ENCODE results near the gene TBL3.
A peak's percentile ranks its signal among the peaks of the same experiment; 100 is the strongest.
"Not testable (repeated sequence)": the region's sequence is repeated elsewhere in the genome, so short reads cannot be mapped to it uniquely, and the experiment has no call there.

The TBL3 gene

DNA sequence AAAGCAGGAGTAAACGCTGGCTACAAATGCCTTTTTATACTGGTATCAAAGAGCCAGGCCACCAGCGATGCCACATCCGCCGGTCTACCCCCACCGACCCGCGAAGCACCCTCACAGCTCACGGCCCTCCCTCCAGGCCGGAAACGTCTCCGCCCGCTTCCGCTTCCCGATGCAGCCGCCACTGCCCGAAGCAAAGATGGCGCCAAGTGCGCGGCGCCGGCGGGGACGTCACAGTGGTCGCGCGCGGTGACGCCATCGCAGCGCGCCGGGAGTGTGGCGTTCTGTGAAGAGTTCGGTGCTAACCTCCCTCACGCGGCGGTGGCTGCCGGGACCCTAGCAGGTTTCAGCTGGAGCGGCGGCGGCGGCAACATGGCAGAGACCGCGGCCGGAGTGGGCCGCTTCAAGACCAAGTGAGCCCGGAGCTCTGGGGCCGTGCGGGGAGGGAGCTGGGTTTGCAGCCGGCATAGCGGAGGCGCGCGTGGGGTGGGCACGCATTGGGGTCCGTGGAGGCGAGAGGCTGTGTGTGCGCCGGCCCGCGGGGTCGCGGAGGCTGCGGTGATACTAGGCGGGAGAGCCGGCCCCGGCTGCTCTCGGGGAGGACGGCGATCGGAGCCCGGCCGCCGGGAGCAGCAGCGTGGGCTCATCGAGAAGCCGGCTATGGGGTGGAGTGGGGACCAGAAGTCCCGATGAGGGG lies at the start of gene TBL3:
Gene TBL3 (plus strand): TSS at position 258 of the 694 bp plus-strand sequence. CDS start 112 bp downstream, at position 370.
- peak; percentile 90 for DNase-seq (ENCODE audit: low read depth)

DNA sequence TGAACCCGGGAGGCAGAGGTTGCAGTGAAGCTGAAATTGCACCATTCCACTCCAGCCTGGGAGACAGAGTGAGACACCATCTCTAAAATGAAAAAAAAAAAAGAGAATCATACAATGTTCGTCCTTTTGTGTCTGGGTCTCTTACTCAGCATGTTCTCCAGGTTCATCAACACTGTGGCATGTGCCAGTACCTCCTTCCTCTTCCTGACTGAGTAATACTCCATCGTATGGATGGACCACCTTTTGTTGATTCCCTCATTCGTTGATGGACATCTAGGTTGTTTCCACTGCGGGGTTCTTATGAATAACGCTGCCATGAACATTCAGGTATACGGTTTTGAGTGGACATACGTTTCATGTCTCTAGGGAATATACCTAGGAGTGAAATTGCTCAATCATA lies 49.5 kb upstream of the TBL3 start:
- DNase-seq (ENCODE audit: low read depth), result no peak

DNA sequence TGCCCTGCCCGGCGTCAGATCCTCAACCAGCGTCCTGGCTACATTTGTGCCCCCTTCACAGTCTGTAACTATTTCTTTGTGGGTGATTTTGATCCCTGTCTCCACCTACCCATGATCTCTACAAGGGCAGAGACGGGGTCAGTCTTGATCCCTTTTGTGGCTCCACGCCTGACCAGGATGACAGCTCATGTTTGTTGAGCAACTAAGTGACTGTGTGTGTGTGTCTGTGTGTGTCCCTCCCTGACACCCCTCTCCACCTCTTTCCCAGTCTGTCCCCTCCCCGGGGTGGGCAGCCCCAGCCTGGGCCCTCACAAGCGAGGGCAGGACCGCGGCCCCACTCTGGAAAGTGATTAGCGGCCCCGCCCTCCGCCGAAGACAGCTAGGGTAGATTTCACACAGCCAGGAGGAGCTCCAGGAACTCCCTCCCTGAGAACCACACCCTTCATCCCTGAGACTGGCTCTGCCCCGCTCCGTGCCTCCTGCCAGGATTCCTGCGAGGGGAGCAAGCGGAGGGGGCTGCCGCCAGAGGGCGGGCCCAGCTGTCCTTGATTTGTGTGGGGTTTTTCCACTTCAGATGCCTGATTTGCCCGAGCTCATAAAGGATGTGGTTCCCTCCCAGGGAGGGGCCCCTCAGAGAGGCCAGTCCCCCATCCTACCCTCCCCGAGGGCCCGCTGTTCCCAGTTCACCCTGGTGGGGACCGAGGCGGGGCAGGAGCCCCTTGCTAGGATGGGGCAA lies 48.4 kb upstream of the TBL3 start:
- DNase-seq (ENCODE audit: low read depth), result no peak

DNA sequence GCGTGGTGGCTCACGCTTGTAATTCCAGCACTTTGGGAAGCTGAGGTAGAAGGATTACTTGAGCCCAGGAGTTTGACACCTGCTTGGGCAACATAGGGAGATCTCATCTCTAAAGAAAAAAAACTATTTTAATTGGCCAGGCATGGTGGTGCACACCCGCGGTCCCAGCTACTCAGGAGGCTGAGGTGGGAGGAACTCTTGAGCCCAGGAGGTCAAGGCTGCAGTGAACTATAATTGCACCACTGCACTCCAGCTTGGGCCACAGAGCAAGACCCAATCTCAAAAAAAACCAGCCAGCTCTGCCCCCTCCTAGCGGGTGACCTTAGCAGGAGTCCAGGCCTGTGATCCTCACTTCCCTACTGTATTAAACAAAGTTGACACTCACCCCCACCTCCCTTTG lies 47.8 kb upstream of the TBL3 start:
- DNase-seq (ENCODE audit: low read depth), result no peak

DNA sequence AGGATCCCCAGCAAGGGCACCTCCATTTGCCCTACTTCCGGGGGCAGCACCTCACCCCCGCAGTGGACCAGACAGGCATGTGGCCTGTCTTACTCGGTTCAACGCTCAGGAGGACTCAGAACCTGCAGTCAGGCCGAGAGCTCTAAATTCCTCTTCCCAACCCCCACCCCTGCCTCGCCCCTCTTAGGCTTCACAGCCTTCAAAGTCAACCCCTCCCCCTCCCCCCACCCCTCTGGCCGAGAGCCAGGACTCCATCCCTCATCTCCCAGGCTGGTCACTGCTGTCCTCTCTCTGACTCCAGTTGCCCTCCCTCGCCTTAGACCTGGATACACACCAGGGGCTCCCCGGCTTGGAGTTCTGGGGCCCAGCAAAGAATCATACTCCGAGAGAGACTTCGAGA lies 45.6 kb upstream of the TBL3 start:
- DNase-seq (ENCODE audit: low read depth), result no peak

DNA sequence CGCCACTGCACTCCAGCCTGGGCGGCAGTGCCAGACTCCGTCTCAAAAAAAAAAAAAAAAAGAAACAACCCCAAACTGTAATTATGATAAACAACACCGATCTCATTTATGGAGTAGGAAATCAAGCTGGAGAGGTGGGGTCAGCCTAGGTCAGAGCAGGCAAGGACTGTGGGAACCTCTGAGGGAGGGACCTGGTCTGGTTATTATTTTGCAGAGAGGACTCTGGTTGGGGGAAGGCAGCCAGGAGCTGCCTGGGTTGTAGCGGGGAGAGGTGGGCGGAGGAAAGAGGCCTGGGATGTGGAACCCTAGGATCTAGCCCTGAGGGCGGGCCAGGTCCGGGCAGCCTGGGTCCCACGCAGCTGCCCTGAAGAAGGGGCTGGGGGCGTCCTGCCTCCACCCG lies 42.7 kb upstream of the TBL3 start:
- DNase-seq (ENCODE audit: low read depth), result no peak

DNA sequence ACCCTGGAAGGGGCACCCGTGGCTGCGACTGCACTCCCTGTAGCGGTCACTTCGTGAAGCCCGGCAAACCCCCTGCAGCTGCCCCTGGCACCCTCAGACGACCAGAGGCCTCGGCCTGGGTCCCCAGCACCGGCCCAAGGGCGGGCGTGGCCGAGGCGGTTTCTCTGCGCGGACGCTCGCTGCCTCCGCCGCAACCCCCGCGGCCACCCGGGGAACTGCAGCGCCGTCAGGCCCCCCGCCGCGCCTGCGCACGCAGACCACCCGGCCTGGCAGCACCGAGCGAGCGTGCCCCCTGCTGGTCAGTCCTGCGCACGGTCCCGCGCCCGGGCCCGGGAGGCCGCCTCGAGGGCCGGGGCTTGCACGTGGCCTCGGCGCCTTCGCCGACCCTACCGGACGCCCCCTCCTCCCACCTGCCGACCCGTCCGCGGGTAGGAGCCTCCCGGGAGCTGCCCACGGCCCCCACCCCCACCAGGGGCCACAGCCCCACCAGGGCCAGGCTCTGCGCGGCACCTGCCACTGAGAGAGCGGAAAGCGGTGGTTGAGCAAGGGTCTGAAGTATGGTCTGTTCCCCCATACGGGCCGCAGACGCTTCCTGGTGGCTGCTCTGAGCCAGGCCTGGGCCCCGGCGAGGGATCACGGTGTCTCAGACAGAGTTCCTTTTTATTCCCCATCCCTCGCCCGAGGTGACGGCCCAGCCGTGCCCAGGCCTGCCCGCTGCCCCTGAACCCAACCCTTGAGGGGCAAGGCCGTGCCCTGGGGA lies 42.1 kb upstream of the TBL3 start:
- peak; percentile 83 for DNase-seq (ENCODE audit: low read depth)

DNA sequence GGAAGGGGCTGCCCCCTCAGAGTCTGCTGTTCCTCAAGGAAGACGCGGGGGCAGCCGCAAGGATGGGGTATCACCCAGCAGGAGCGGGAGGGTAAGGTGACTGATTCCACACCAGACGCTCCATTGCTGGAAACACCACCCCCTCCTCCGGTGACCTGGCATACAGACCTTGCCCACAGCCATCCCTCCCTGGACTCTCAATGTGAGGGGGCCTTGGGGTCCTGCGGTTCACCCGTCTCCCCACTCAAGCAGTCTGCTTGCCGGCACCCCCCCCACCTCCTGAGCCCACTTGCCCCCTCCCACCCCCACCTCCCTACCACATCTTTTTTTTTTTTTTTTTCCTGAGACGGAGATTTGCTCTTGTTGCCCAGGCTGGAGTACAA lies 41.5 kb upstream of the TBL3 start:
- no peak for DNase-seq (ENCODE audit: low read depth)

DNA sequence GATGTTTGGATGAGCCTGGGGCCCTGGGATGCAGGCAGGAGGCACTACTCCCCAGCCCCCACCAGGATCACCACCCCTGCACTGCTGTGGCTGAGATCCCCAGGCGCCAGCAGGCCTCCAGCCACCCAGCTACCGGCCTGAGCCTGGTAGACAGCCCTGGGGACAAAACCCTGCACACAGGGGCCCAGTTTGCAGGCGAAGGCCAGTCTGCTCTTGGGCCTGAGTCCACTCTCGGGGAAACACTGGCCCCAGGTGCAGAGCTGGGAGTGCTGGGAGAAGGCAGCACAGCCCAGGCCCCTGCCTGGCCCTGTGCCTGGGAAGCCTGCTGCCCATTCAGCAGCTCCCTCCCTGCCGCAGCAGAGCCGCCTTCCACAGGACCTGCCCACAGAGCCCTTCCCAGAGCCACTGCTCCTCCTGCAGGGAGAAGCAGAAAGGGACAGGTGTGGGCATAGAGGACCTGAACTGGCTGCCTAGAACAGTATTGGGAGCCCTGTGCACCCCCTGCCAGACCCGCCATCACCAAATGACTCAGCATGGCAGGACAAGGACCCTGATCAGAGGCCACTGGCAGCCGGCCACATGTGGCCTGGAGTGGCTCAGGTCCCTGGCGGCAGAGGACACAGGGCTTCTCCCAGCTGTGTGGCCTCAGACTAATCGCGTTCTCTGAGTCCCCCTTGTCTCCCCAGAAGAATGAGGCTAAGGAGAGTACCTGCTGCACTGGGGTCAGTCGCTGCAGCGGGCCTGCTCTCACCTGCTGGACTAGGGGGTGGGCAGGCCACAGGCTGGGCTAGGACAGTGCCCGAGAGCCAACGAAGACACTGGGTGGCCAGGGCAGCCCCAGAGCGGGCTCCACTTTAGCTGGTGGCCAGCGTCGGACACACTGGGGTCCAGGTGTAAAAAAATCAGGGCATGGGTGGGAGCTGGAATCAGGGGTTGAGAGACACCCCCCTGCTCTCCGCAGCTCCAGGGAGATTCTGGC lies 39.5 kb upstream of the TBL3 start:
- no peak for DNase-seq (ENCODE audit: low read depth)

DNA sequence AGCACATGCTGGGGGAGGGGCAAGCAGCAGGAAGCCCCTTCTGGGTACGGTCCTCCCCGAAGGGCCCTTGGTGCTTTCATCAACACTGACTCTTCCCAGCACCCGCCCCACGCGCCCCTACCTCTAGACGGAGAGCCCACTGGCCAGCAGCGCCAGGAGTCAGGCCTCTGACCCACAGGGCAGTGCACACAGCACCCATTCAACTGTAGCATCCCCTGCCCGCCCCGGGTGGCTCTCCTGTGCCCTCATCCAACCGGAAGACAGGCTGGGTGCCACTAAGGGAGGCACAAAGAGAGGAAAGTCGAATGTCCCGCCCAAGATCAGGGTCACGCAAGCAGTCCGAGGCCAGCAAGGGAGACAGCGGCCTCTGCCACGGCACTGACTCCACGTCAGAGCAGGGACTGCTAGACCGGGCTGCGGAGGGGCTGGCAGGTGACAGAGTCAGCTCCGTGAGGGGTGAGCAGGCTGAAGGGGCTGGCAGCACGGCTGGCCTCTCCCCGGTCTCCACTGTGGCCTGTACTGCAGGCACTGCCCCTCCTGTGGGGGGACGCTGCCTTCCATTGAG lies 38.7 kb upstream of the TBL3 start:
- DNase-seq (ENCODE audit: low read depth), result no peak

DNA sequence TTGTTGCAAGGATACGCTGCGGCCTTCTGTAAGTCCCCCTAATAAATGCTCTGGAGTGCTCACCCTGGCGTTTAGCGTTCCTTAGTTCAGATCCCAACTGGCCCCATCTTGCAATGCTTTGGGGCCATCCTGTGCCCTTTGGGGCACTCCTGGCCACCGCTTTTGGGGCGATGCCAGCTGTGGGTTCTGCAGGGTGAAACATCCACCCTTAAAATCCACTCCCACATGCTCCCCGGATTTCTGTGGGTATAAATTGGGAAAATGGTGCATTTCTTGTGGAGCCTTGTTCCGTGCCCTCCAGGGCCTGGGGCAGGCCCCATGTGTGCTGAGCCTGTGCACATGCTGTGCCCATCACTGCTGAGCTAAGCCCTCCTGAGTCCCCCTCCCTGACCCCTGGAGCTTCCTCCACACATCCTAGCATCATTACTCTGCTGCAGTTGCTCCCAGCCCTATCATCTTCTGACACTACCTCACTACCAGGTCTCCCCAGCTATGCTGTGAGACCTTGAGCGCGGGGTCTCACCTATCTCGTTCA lies 34.8 kb upstream of the TBL3 start:
- no peak for DNase-seq (ENCODE audit: low read depth)

DNA sequence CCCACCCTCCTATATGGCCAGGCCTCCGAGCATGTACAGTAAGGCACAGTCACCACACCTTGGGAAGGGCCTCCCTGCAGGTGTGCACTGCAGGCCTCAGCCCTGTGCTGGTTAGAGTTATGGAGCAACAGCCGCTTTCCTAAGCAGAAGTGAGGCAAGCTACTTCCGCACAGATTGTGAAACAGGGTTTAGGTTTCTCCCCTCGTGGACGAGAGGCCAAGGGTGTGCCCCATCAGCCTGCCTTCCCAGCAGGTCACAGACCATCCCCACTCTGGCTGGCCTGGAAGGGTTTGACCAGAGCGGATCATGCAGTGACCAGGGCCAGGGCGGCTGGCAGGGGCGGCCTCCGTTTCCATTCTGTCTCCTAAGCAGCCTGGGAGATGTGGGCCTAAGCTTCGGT lies 33.5 kb upstream of the TBL3 start:
- DNase-seq (ENCODE audit: low read depth), result no peak

DNA sequence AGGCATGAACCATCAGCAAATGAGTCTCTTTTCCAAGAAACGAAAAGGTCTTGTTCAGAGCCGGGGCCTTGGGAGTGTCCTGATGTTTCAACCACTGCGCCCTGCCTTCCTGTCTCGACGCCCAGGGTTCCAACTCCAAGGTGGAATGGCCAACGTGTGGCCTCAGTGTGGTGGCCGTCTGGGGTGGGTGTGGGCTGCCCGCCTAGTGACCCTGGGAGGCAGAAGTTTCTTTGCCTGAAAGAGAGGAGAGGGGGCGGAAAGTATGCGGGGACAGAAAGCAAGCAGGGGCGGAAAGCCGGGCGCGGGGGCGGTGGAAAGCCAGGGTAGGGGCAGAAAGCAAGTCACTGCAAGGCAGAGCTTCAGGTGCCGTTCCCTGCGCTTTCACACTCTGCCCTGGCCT lies 32.9 kb upstream of the TBL3 start:
- no peak for DNase-seq (ENCODE audit: low read depth)

DNA sequence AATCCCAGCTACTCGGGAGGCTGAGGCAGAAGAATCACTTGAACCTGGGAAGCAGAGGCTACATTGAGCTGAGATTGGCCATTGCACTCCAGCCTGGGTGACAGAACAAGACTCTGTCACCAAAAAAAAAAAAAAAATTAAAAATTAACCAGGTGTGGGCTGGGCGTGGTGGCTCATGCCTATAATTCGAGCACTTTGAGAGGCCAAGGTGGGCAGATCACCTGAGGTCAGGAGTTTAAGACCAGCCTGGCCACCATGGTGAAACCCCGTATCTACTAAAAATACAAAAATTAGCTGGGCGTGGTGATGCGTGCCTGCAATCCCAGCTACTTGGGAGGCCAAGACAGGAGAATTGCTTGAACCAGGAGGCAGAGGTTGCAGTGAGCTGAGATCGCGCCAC lies 32.0 kb upstream of the TBL3 start:
- not testable (repeated sequence) for DNase-seq (ENCODE audit: low read depth)

DNA sequence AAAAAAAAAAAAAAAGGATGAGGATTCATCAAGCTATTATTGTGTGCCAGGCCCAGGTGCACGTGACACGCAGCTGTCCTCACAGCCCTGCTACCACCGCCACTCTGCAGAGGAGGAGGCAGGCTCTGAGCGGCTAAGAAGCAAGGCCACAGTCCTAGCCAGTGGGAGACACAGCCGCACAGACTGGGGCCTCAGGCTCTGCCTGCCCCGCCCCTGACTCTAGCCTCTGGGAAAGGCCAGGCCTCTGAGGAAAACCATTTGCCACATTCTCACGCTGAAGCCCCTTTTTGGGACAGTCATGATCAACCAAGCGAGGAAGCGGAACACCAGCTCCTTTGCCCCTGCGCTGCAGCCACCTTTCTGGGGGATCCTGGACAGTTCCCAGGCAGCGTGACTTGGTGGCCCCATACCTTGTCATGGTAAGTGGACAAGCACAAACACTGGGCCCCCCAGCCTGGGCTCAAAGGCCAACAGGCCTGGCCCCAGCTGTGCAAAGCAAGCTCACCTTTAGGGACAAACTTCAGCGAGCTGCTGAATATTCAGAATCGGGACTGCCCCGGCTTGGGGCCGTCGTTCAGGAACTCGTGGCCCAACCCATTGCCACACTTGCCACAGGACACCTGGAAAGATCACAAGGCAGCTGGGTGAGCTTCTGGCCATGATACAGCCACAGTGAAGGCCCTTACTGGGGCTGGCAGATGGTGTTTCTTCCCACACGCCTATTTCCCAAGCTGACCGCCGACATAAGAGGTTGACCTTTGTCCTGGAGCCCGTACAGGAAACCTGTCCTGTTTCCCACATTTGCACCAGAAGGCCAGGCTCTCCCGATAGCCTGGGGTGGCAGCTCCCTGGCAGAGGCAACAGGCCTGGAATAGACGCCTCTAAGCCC lies 31.3 kb upstream of the TBL3 start:
- DNase-seq (ENCODE audit: low read depth), result no peak

DNA sequence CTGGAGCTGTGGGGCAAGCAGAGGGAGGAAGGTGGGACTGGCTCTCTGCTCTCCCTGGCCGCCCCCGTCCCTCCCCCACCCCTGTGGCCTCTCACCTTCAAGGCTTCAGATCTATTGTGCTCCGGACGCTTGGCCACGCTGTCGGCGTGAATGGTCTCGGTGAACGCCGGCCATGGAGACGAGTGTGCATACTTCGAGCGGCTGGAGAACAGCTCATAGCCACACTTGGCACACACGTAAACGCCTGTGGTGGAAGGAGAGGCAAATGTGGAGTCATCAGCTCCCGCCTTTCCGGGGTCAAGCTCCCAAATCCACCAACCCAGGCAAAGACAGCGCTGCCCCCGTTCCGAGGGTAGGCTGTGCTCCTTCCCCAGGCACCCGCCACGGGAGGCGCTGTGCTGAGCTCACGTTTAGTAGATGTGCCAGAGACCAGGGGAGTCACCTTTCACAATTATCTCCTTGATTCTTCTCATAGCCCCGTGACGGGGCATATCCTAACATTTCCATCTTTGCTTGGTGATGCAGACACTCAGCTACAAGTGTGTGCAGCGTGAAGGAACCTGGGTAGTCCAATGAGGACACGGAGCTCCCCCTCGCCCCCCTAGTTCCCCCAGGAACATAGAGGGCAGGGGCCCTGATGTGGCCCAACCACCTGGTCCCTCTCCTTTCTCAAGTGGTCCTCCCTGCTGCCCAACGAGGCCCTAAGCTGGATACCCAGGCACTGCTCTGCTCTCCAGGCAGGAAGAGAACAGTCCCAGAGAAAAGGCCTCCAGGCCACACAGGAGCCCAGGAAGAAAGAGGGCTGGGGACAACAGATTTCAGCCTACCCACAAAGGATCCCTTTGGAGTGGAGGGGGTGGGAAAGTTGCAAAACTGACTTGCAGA lies 30.4 kb upstream of the TBL3 start:
- DNase-seq (ENCODE audit: low read depth), result no peak

DNA sequence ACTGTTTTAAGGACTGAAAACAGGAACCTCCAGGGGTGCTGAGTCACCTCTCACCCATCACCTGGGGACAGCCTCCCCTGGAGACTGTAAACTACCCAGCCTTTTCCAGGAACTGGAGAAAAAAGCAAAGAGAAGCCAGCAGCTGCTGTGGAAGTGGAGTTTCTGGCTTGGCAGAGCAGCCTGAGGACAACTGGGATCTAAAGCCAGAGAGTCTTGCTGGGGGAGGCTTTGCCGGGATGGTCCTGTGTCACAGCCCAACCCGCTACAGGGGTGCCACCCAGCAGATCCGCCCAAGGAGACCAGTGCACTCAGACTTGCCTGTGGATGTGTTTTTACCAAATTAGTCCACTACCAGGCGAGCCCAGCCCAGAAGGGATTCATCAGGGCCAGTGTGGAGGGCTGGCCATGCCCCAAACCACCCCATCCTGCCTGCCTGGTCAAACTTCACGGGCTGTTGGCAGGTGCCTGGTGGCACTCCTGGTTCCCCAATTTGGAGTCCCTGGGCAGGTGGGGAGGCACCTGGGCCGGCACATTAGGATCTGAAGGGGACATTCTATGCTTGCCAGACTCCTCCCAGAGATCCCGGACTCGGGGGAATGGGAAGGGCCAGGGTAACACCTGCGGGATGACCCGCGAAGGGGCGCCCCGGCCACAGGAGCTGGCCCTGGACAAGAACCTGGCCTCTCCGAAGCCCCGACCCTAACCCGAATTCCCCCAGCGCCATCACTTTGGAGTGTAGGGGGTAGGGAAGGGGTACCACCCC lies 29.6 kb upstream of the TBL3 start:
- no peak for DNase-seq (ENCODE audit: low read depth)

All from stimulated activated CD8-positive, alpha-beta memory T cell treated with anti-CD3 and anti-CD28 coated beads, Interleukin-15, amount 100 ng/mL, for 1 hour (primary cell).